Activated naive CD4-positive, alpha-beta T cell treated with anti-CD3 and anti-CD28 coated beads, Interleukin-2, amount 50 U/mL, for 24 hours (primary cell): Measurements from ENCODE around the gene ZNF79.

Source experiments
- H3K27ac Mint-ChIP-seq: one replicate; pipeline ENCODE4 v1.8.0; 2021; ENCODE audit warnings: mild to moderate bottlenecking, mixed read lengths
- H3K27me3 Mint-ChIP-seq: one replicate; pipeline ENCODE4 v1.8.0; 2021; ENCODE audit warnings: mixed read lengths
- H3K36me3 Mint-ChIP-seq: one replicate; pipeline ENCODE4 v1.8.0; 2021; ENCODE audit warnings: mixed read lengths
- H3K4me1 Mint-ChIP-seq: one replicate; pipeline ENCODE4 v1.8.0; 2021; ENCODE audit warnings: mixed read lengths
- H3K4me3 Mint-ChIP-seq: one replicate; pipeline ENCODE4 v1.8.0; 2021; ENCODE audit warnings: mild to moderate bottlenecking, mixed read lengths
- H3K9me3 Mint-ChIP-seq: one replicate; pipeline ENCODE4 v1.8.0; 2021; ENCODE audit warnings: mixed read lengths

Gene ZNF79

DNA sequence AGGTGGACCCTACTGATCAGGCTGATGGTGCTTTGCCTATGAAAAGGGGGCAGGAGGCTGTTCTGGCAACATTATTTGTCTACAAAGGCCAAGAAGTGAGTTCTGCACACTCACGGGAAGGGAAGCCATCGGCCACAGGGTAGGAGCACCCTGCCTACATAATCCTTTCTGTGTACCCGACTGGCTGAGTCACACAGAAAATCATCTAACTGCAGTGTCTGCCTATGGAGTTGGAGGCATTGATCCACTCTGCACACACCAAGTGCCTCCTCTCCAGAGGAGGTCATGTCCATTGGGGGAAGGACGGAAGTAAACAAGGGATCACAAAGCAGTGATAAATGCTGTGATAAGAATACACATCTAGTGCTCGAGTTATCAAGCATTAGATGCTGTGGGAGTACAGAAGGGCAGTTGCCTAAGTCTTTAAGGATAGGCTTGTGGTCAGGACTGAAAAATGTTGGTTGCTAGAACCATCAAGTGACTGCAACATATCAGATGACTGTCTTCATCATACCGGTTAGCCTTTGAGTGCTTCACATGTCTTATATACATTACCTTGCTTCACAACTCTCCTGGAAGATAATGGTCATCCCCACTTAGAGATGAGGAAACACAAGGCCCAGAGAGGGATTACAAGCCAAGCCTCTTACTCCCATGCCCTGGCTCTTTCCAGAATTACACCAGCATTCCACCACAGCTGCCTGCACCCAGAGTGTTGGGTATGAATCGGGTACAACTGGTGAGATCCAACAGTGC is 28.5 kb upstream of the ZNF79 start:
- no peaks in the 10 kb centered on the region for H3K9me3 Mint-ChIP-seq
- H3K4me1 Mint-ChIP-seq, result peaks cover 12% of the 10 kb centered on the region
- peak overlapping the region; percentile 42 for H3K4me3 Mint-ChIP-seq
- H3K27me3 Mint-ChIP-seq, result peaks cover 58% of the 10 kb centered on the region
- H3K36me3 Mint-ChIP-seq, result no peaks in the 10 kb centered on the region
- H3K27ac Mint-ChIP-seq, result no peak overlapping the region

- Mint-ChIP-seq H3K4me1 (peaks cover 12% of the 10 kb centered on the region), H3K4me3 (peak overlapping the region; percentile 42), H3K27me3 (peaks cover 60% of the 10 kb centered on the region), H3K9me3 (no peaks in the 10 kb centered on the region), H3K36me3 (no peaks in the 10 kb centered on the region), H3K27ac (no peak overlapping the region)
Observed at GRCh38 chr9:127396253-127396807, 27.9 kb upstream of the ZNF79 start.

GRCh38 chr9:127396808-127397645 is 27.2 kb upstream of the ZNF79 start, which contains the start of gene SLC2A8:
TSS of gene SLC2A8 (plus strand) at chr9:127397169. CDS start at chr9:127397231, 62 bp downstream.
- no peak within 1 kb of the TSS for H3K27ac Mint-ChIP-seq
- no peaks in the 10 kb centered on the region for H3K9me3 Mint-ChIP-seq
- peaks cover 12% of the 10 kb centered on the region for H3K4me1 Mint-ChIP-seq
- H3K36me3 Mint-ChIP-seq, result no peaks in the 10 kb centered on the region
- peak within 1 kb of the TSS; percentile 60 for H3K4me3 Mint-ChIP-seq
- peaks cover 55% of the 10 kb centered on the region for H3K27me3 Mint-ChIP-seq

DNA sequence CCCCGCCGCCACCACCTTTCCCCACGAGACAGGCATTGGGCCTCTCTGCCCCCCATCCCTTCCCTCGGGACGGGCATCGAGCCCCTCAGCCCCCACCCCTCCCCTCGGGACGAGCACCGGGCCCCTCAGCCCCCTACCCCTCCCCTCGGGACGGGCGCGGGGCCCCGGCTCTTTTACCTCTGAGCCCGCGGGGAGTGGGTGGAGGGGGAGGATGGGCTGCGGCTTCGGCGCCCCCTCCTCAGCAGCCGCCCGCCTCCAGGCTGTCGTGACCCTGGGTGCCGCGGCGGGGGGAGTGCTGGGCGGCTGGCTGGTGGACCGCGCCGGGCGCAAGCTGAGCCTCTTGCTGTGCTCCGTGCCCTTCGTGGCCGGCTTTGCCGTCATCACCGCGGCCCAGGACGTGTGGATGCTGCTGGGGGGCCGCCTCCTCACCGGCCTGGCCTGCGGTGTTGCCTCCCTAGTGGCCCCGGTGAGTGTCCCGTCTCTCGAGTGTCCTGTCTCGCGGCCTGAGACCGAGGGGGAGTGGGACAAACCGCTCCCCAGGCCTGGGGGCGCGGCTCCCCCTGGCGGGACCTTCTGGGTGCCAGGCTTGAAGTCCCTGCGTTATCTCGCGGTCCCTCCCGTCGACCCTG is 26.4 kb upstream of the ZNF79 start:
- Mint-ChIP-seq H3K27ac (no peak overlapping the region), H3K27me3 (peaks cover 50% of the 10 kb centered on the region), H3K4me3 (peak overlapping the region; percentile 60)

GRCh38 chr9:127398275-127398647 is 25.9 kb upstream of the ZNF79 start:
- H3K27me3 Mint-ChIP-seq, result peaks cover 46% of the 10 kb centered on the region
- no peak overlapping the region for H3K27ac Mint-ChIP-seq
- H3K9me3 Mint-ChIP-seq, result no peaks in the 10 kb centered on the region
- peak overlapping the region; percentile 60 for H3K4me3 Mint-ChIP-seq
- H3K4me1 Mint-ChIP-seq, result peaks cover 12% of the 10 kb centered on the region
- no peaks in the 10 kb centered on the region for H3K36me3 Mint-ChIP-seq

More for the DNA sequence above, 26.4 kb upstream of the ZNF79 start:
- H3K4me1 Mint-ChIP-seq, result peaks cover 12% of the 10 kb centered on the region
- H3K9me3 Mint-ChIP-seq, result no peaks in the 10 kb centered on the region
- no peaks in the 10 kb centered on the region for H3K36me3 Mint-ChIP-seq

GRCh38 chr9:127398715-127399400 is 25.3 kb upstream of the ZNF79 start:
- Mint-ChIP-seq H3K27me3 (peaks cover 43% of the 10 kb centered on the region), H3K4me1 (peaks cover 12% of the 10 kb centered on the region), H3K36me3 (no peaks in the 10 kb centered on the region), H3K9me3 (no peaks in the 10 kb centered on the region), H3K27ac (no peak overlapping the region), H3K4me3 (peak overlapping the region; percentile 60)

DNA sequence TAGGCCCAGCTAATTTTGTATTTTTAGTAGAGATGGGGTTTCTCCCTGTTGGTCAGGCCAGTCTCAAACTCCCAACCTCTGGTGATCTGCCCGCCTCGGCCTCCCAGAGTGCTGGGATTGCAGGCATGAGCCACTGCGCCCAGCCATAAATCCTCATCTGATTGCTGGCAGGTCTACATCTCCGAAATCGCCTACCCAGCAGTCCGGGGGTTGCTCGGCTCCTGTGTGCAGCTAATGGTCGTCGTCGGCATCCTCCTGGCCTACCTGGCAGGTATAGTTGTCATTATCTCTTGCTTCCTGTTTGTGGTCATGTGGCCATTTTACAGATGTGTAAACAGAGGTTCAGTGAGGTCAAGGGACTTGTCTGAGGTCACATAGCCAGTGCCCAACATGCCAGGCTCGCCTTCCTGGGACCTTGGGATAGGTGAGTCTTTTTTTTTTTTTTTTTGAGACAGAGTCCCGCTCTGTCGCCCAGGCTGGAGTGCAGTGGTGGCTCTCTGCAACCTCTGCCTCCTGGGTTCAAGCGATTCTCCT is 24.4 kb upstream of the ZNF79 start:
- peaks cover 37% of the 10 kb centered on the region for H3K27me3 Mint-ChIP-seq
- no peak overlapping the region for H3K4me3 Mint-ChIP-seq

DNA sequence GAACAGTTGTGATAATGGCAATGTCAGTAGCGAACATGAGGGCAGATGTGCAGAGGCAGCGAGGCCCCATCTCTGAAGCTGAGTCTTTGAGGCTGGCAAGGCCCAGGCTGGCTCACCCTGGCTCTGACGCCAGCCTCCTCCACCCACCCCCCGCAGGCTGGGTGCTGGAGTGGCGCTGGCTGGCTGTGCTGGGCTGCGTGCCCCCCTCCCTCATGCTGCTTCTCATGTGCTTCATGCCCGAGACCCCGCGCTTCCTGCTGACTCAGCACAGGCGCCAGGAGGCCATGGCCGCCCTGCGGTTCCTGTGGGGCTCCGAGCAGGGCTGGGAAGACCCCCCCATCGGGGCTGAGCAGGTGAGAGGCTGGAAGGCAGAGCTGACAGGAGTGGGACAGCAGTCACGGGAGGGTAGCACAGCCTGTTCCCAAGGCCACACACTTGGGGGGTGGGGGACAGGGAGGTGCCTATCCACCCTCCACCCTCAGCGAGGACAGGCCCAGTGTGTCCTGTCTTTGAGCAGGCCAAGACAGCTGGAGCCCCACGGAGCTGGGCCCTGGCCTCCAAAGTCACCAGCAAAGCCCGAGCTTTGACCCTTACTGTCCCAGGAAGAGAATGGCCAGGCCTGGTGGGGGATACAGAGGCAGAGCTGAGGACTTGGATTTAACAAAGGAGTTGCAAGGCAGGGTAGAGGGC is 21.6 kb upstream of the ZNF79 start:
- Mint-ChIP-seq H3K27ac (no peak overlapping the region), H3K4me3 (no peak overlapping the region), H3K27me3 (peaks cover 35% of the 10 kb centered on the region), H3K4me1 (peaks cover 8% of the 10 kb centered on the region), H3K36me3 (no peaks in the 10 kb centered on the region), H3K9me3 (no peaks in the 10 kb centered on the region)

More for the DNA sequence above, 24.4 kb upstream of the ZNF79 start:
- no peaks in the 10 kb centered on the region for H3K9me3 Mint-ChIP-seq
- peaks cover 12% of the 10 kb centered on the region for H3K4me1 Mint-ChIP-seq
- no peaks in the 10 kb centered on the region for H3K36me3 Mint-ChIP-seq
- H3K27ac Mint-ChIP-seq, result no peak overlapping the region

DNA sequence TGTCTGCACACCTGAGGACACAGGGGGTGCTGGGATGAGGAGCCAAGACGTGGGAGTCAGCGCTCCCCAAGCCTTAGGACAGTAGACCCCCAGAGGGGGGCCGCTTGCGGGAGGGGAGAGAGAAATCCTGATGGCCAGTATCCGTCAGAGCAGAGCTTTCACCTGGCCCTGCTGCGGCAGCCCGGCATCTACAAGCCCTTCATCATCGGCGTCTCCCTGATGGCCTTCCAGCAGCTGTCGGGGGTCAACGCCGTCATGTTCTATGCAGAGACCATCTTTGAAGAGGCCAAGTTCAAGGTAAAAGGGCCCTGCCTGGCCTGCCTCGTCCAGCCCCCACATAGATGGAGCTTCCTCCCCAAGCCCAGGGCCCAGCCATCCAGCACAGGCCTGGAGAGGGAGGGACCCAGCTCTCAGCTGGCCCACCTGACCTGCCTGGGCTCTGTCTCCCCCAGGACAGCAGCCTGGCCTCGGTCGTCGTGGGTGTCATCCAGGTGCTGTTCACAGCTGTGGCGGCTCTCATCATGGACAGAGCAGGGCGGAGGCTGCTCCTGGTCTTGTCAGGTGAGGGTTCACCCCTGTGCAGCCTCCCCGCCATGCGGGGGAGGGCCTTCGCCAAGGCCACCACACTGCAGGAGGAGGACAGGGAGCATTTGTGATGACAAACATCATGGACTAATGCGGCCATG is 20.5 kb upstream of the ZNF79 start:
- Mint-ChIP-seq H3K9me3 (no peaks in the 10 kb centered on the region), H3K4me3 (no peak overlapping the region), H3K27me3 (peaks cover 35% of the 10 kb centered on the region), H3K36me3 (no peaks in the 10 kb centered on the region), H3K4me1 (peaks cover under 1% of the 10 kb centered on the region), H3K27ac (no peak overlapping the region)

DNA sequence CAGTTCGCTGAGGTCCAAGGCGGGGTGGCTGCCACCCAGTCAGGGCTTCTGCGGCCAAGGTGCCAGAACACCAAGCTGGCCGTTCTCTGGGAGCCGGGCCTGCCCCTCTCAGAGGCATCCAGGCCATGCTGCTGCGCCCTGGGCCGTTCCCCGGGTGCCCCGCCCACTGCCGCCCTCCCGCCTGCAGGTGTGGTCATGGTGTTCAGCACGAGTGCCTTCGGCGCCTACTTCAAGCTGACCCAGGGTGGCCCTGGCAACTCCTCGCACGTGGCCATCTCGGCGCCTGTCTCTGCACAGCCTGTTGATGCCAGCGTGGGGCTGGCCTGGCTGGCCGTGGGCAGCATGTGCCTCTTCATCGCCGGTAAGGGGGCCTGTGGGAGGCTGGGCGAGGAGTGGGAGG is 19.6 kb upstream of the ZNF79 start:
- Mint-ChIP-seq H3K27ac (no peak overlapping the region), H3K9me3 (no peaks in the 10 kb centered on the region), H3K36me3 (no peaks in the 10 kb centered on the region), H3K4me3 (no peak overlapping the region), H3K4me1 (no peaks in the 10 kb centered on the region), H3K27me3 (peaks cover 28% of the 10 kb centered on the region)

DNA sequence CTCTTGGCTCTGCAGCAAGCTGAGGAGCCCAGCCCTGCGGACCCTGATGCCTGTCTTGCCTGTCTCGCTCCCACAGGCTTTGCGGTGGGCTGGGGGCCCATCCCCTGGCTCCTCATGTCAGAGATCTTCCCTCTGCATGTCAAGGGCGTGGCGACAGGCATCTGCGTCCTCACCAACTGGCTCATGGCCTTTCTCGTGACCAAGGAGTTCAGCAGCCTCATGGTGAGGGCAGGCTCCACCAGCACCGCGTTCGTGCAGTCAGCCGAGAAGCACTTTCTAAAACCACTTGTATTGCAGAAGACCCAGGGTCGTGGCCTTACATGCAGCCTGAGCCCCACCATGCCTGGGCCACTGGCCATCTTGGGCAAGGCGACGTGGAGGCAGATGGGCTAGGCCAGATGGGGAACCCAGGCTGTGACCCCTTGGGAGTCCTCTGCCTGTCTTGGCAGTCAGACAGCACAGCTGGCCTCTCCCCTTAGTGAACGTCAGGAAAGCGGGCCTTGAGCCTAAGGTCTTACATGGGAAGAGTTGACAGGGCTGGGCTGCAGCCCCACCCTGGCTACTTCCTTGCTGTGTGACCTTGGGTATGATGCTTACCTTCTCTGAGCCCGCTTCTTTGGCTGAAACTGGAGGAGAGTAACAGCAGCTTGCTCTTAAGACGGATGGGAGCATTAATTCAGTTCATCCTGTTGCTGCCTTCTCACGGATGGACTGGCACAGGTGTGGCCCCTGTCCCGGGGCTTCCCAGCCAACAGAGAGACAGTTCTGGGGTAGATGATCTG is 18.6 kb upstream of the ZNF79 start:
- Mint-ChIP-seq H3K36me3 (no peaks in the 10 kb centered on the region), H3K27me3 (peaks cover 26% of the 10 kb centered on the region), H3K27ac (no peak overlapping the region), H3K9me3 (no peaks in the 10 kb centered on the region), H3K4me3 (no peak overlapping the region), H3K4me1 (no peaks in the 10 kb centered on the region)

GRCh38 chr9:127406799-127407491 is 17.2 kb upstream of the ZNF79 start:
- Mint-ChIP-seq H3K36me3 (no peaks in the 10 kb centered on the region), H3K4me1 (no peaks in the 10 kb centered on the region), H3K4me3 (no peak overlapping the region), H3K27ac (no peak overlapping the region), H3K27me3 (peaks cover 28% of the 10 kb centered on the region), H3K9me3 (no peaks in the 10 kb centered on the region)

- H3K4me3 Mint-ChIP-seq, result no peak overlapping the region
- peaks cover 28% of the 10 kb centered on the region for H3K27me3 Mint-ChIP-seq
- H3K36me3 Mint-ChIP-seq, result no peaks in the 10 kb centered on the region
- no peaks in the 10 kb centered on the region for H3K9me3 Mint-ChIP-seq
- no peaks in the 10 kb centered on the region for H3K4me1 Mint-ChIP-seq
- H3K27ac Mint-ChIP-seq, result no peak overlapping the region
Observed at GRCh38 chr9:127407492-127407843, 16.7 kb upstream of the ZNF79 start.
